22Rv1 (cell line): ENCODE data around the gene ME3.
"Not testable (repeated sequence)": the region's sequence is repeated elsewhere in the genome, so short reads cannot be mapped to it uniquely, and the experiment has no call there.

ENCODE experiments used
- ZFX ChIP-seq: fragments of 450-650 bp; IDR thresholded peaks from 2 replicates; pipeline ENCODE4 v1.6.1; 2017; ENCODE audit warnings: antibody characterized with exemption, borderline replicate concordance
- TF ChIP-seq, protein P1 (sequence below): fragments of 450-650 bp; IDR thresholded peaks from 2 replicates; pipeline ENCODE4 v1.5.1; 2017; ENCODE audit warnings: mild to moderate bottlenecking

DNA sequence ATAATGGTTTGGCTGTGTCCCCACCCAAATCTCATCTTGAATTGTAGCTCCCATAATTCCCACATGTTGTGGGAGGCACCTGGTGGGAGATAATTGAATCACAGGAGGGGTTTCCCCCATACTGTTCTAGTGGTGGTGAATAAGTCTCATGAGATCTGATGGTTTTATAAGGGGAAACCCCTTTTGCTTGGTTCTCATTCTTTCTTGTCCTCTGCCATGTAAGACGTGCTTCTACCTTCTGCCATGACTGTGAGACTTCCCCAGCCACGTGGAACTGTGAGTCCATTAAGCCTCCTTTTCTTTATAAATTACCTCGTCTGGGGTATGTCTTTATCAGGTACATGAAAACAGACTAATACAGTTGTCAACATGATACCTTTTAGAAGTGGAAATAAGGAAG lies 53.0 kb downstream of the ME3 start:
- not testable (repeated sequence) for TF ChIP-seq ZFX
- TF ChIP-seq, protein P1, sequence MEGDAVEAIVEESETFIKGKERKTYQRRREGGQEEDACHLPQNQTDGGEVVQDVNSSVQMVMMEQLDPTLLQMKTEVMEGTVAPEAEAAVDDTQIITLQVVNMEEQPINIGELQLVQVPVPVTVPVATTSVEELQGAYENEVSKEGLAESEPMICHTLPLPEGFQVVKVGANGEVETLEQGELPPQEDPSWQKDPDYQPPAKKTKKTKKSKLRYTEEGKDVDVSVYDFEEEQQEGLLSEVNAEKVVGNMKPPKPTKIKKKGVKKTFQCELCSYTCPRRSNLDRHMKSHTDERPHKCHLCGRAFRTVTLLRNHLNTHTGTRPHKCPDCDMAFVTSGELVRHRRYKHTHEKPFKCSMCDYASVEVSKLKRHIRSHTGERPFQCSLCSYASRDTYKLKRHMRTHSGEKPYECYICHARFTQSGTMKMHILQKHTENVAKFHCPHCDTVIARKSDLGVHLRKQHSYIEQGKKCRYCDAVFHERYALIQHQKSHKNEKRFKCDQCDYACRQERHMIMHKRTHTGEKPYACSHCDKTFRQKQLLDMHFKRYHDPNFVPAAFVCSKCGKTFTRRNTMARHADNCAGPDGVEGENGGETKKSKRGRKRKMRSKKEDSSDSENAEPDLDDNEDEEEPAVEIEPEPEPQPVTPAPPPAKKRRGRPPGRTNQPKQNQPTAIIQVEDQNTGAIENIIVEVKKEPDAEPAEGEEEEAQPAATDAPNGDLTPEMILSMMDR = not testable (repeated sequence)
